Epithelial cell of proximal tubule (primary cell): ENCODE measurements around the gene BACH2. TPM values are rescaled to one million over a fixed set of nuclear protein-coding genes. Genes with fewer than 3 reads are reported as not detected.

ENCODE experiments used
- DNase-seq: peaks from one replicate; pipeline ENCODE4 v3.0.0-alpha.2; 2011; ENCODE audit warnings: low read depth
- H3K4me3 ChIP-seq: 2 replicates; pipeline ENCODE4 v1.5.1; 2011; ENCODE audit warnings: low read depth, mild to moderate bottlenecking, low read length
- CTCF ChIP-seq: conservative IDR thresholded peaks from 2 replicates; pipeline ENCODE4 v1.5.1; 2012; ENCODE audit warnings: low read depth, mild to moderate bottlenecking, low read length
- total RNA-seq: library from RNA; depleted of rRNA; stranded (reverse); fragments of >200 nt; gene quantifications from 2 replicates; pipeline ENCODE4 v1.2.3, GENCODE V29; 2015

Gene BACH2
- total RNA-seq, 1 donor from 2014 or later, result 0.69 TPM

- DNase-seq, result no peak
- no peak overlapping the region for H3K4me3 ChIP-seq
- TF ChIP-seq CTCF, result no peak
These were observed 18.5 kb downstream of the BACH2 start for GRCh38 chr6:90278129-90278528.

DNA sequence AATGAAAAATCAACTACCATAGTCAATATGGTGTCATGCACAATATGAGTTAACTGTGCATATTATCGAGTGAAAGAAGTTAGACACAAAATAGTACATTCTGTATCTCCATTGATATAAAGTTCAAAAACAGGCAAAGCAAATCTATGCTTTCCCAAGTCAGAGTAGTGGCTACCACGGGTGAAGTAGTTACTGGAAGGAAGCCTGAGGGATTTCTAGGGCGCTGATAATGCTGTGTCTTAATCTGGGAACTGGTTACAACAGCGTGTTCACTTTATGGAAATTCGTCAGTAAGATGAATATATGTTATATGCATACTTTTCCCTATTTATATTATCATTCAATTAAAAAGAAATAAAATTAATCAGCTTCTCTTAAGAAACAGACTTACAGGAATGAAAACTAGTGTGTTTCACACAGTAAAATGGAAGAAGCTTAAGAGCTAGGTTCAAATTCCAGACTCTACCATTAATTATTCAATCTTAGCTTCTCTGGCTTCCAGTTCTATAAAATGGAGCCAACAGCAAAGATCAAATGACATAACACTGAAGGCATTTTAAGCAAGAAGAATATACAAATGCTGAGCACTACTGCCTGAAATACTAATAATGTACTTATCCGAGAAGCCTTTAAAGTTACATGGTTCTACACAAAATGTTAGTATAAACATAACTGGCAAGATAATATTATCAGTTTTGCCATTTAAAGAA, 19.2 kb downstream of the BACH2 start:
- DNase-seq, result no peak
- H3K4me3 ChIP-seq, result no peak overlapping the region
- no peak for TF ChIP-seq CTCF

DNA sequence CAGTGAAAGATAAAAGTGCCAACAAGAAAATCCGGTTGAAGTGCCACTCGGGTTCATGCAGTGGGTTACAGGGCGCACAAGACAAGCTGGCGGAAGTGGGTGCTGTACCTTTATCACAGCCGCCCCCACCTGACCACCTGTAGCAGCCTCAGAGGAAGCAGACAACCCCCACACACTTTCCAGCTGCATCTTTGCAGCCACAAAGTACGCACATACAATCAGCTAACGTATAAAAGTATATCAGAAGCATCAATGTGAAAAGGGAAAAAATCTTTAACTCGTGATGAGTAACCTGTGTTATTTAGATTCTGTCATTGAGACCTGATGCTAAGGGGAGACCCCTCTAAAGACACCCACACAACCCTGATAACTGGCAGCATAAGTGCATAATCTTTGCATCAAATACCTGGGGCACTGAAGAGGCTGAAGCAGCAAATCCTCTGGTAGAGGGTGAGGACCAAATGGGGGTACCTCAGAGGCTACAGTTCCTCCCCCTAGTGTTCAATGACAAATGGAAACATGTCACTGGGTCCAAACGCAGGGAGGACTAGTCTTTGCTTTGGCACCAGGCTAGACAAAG, 22.1 kb downstream of the BACH2 start:
- H3K4me3 ChIP-seq, result no peak overlapping the region
- TF ChIP-seq CTCF, result no peak
- no peak for DNase-seq

DNA sequence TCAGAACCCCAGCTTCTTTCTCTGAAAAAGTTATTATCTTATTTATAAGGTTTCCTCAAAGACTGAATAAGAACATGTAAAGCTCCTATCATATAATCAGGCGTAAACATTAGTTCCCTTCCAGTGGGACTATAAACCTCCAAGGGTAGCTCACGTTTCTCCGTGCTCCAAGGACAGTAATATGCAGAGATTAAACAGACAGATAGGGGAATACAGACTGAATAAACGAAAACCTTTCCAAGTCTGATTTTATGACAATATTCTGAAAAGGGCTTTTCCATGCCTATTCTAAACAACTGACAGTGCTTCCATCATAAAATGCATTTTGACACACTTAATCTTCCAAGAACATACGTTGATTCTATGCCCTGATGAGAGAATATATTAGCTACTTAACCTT, 22.8 kb downstream of the BACH2 start:
- DNase-seq, result no peak
- no peak for TF ChIP-seq CTCF
- no peak overlapping the region for H3K4me3 ChIP-seq

- no peak overlapping the region for H3K4me3 ChIP-seq
- no peak for TF ChIP-seq CTCF
- DNase-seq, result no peak
These were observed 23.7 kb downstream of the BACH2 start for GRCh38 chr6:90272895-90273294.

GRCh38 chr6:90271831-90272230, 24.8 kb downstream of the BACH2 start:
- no peak for DNase-seq
- TF ChIP-seq CTCF, result no peak
- H3K4me3 ChIP-seq, result no peak overlapping the region

GRCh38 chr6:90269334-90269733, 27.3 kb downstream of the BACH2 start:
- no peak for DNase-seq
- TF ChIP-seq CTCF, result no peak
- no peak overlapping the region for H3K4me3 ChIP-seq
